Left hindlimb (tissue), 1 donor: Measurements from ENCODE around the gene ACBD7.
A peak's percentile ranks its signal among the peaks of the same experiment; 100 is the strongest.

ENCODE experiments used
- DNase-seq: peaks from one replicate; pipeline ENCODE4 v3.0.0-alpha.2; 2018

The ACBD7 gene

GRCh38 chr10:15084502-15084922 is 4.1 kb downstream of the ACBD7 start:
- peak; percentile 59 for DNase-seq

GRCh38 chr10:15083674-15084501 is 4.7 kb downstream of the ACBD7 start:
- DNase-seq = no peak

DNA sequence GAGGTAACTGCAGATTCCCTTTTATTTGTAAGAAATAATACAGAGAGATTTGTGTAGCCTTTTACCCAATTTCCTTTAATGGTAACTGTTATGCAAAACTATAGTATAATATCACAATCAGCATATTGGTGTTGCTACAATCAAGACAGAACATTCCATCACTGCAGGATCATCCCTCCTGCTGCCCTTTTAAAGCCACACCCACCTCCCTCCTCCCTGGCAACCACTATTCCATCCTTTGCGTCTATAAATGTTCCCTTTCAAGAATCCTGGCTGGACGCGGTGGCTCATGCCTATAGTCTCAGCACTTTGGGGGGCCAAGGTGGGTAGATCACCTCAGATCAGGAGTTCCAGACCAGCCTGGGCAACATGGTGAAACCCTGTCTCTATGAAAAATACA is 13.2 kb downstream of the ACBD7 start:
- no peak for DNase-seq

GRCh38 chr10:15072358-15072757 is 16.2 kb downstream of the ACBD7 start:
- no peak for DNase-seq

GRCh38 chr10:15069230-15069629 is 19.3 kb downstream of the ACBD7 start:
- no peak for DNase-seq

- DNase-seq = no peak
Measured at GRCh38 chr10:15068802-15069201, 19.8 kb downstream of the ACBD7 start.

GRCh38 chr10:15067154-15067553 is 21.4 kb downstream of the ACBD7 start:
- DNase-seq = no peak

- DNase-seq = no peak
Measured at GRCh38 chr10:15060638-15061037, 27.9 kb downstream of the ACBD7 start.

- no peak for DNase-seq
Measured at GRCh38 chr10:15059914-15060313, 28.7 kb downstream of the ACBD7 start.

- DNase-seq = no peak
Measured at GRCh38 chr10:15058689-15059088, 29.9 kb downstream of the ACBD7 start.

- no peak for DNase-seq
Measured at GRCh38 chr10:15053061-15053460, 35.5 kb downstream of the ACBD7 start.

DNA sequence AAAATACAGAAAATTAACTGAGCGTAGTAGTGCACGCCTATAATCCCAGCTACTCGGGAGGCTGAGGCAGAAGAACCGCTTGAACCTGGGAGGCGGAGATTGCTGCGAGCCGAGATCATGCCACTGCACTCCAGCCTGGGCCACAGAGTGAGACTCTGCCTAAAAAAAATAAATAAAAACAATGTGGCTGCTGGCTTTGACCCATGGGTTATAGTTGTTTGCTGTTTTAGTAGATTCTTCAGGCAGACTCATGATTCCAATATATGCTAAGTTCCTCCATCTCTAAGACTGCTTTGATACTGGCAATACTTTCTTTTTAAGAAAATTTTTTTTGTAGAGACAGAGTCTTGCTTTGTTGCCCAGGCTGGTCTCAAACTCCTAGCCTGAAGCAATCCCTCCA is 36.5 kb downstream of the ACBD7 start:
- no peak for DNase-seq

DNA sequence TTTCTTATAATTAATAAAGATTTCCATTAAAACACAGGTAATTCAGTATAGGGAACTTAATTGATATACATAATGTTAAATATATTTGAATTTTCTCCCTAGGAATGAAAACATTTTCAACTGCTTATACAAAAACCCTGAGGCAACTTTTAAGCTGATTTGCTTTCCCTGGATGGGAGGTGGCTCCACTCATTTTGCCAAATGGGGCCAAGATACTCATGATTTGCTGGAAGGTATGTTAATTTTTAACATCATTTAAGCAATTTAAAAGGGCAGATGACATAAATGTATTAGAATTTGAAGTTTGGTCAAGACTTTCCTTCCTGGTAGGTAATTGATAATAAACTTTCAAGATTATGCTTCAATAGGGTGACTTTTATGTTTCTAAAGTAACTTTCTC is 39.0 kb downstream of the ACBD7 start:
- DNase-seq = no peak

DNA sequence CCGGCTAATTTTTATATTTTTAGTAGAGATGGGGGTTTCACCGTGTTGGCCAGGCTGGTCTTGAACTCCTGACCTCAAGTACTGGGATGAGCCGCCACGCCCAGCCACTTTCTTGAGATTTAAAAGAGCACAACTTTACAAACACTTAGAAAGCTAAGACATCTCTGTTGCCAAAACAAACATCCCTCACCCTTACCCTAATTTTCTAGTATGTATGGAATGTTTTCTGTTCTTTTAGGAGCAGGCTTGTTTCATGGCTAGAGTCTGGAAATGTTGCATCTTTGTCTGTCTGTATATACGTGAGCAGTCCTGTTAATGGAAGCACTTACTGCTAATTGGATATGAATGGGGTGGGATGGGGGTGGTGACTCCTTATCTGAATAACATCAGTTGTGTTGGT is 42.0 kb downstream of the ACBD7 start:
- DNase-seq = no peak

DNA sequence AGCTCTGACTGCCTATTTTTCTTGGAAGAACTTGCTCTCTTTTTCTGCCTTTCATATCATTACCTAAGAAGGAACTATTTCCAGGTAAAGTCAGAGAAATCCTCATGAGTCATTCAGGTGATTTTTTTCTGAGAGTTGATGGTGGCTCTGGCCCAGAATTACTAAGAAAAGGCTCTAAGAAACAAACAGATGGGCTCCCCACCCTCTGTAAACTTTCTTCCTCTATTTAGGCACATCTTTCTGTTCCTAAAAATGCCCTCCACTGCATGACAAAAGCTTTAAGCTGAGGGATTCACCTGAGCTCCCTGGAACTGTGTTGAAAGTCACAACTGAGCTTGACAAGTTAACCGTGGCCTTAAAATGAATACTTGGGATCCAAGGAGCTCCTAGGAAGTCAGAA is 43.2 kb downstream of the ACBD7 start:
- DNase-seq = no peak

DNA sequence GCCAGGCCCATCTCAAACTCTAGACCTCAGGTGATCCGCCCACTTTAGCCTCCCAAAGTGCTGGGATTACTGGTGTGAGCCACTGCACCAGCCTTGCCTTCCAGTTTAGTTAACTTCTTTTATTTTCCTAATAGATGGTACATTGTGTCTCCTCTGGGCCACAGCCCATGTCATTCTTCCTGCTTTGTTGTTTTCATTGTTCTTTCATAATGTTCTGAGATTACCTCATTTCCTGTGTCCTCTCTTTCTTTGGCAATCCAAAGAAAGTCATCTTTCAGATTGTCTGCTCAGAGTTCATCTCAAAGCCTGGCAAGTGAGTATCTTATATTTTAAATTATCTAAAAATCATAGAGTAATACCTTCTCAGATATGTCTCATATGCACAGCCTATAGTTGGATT is 44.9 kb downstream of the ACBD7 start, which contains the start of gene OLAH:
TSS of gene OLAH (plus strand) at position 270 of the 400 bp plus-strand sequence. CDS start 3,346 bp downstream, outside the sequence.
- DNase-seq = no peak

- no peak for DNase-seq
Measured at GRCh38 chr10:15038416-15038815, 50.2 kb downstream of the ACBD7 start.

GRCh38 chr10:15037691-15038090 is 50.9 kb downstream of the ACBD7 start:
- DNase-seq = no peak

DNA sequence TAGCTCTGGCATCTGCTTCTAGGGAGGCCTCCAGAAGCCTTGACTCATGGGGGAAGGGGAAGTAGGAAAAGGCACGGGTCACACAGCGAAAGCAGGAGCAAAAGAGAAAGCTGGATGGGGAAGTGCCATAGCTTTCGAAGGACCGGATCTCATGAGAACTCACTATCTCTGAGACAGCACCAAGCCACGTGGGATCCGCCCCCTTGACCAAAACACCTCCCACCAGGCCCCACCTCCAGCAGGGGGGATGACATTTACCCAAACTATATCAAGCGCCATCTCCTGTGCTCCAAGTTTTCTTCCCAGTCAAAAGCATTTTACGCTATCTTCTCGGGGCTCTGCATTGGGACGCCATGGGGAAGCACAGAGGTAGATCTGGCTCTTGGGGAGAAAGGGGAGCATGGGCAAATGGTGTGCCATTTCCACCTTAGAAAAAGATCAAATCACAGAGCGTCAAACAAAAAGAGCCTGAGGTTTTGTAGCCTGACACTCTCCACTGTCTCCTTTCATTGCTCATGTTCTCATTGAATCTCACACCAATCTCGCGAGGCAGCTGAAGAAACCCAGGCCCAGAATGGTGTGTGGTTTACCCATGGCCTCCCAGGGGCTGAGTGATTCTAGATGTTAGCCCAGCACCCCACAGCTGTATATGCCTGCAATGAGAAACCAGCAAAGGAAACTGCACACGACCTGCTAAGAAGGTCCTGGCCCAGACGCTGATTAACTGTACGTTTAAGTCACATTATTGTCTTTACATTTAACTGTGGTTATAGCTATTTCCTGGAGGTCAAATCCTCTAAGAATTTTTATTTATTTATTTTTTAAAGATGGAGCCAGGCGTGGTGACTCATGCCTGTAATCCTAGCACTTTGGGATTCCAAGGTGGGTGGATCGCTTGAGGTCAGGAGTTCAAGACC is 52.9 kb downstream of the ACBD7 start:
- DNase-seq = no peak

DNA sequence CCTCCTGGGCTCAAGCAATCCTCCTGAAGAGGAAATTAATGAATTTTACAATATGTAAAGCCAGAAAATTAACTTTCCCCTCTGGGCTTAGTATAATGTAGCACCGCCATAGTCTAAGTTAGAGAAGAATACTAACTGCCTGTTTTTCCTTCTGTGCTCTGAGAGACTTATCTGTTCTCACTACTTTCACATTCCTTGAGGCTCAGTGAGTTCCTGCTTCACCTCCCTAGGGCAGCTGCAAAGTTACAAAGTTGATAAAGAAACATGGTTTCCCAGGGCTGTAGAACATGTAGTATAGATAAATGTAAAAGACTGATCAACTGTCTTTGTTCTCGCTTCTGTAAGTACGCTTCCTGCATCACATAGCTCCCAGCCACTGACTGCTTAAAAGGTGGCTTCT is 60.8 kb downstream of the ACBD7 start:
- DNase-seq = no peak
